Bronchial epithelial cell (primary cell): ENCODE results near the gene LGALSL. TPM values are rescaled to one million over a fixed set of nuclear protein-coding genes. Genes with fewer than 3 reads are reported as not detected.

Source experiments
- DNase-seq: peaks from one replicate; pipeline ENCODE4 v3.0.0-alpha.2; 2010; ENCODE audit warnings: low read depth
- FAIRE-seq: peaks from 2 replicates; lab custom pipeline; 2011; peaks lifted over from hg19 to GRCh38; lab: Jason Lieb, UNC
- H3K27me3 ChIP-seq: 2 replicates; pipeline ENCODE4 v1.5.1; 2011; ENCODE audit warnings: low read length; ENCODE audit not compliant: control insufficient read depth, insufficient read depth
- H3K36me3 ChIP-seq: 2 replicates; pipeline ENCODE4 v1.5.1; 2011; ENCODE audit warnings: low read length; ENCODE audit not compliant: control insufficient read depth, insufficient read depth
- H3K4me3 ChIP-seq: 2 replicates; pipeline ENCODE4 v1.5.1; 2011; ENCODE audit warnings: mild to moderate bottlenecking, low read depth, low read length, control low read depth
- CTCF ChIP-seq: IDR thresholded peaks from 2 replicates; pipeline ENCODE4 v1.5.1; 2011; ENCODE audit warnings: mild to moderate bottlenecking, moderate library complexity, low read length, control low read depth, inconsistent platforms; ENCODE audit not compliant: insufficient read depth, severe bottlenecking
- total RNA-seq: library from RNA; depleted of rRNA; stranded (reverse); fragments of >200 nt; gene quantifications from 2 replicates; pipeline ENCODE4 v1.2.1, GENCODE V29; 2014

The LGALSL gene
- total RNA-seq, 1 donor from 2014 or later, result 10.0 TPM

- Histone ChIP-seq H3K36me3 (no peaks in the 10 kb centered on the region), H3K27me3 (no peaks in the 10 kb centered on the region), H3K4me3 (no peak overlapping the region)
- FAIRE-seq (no peak), DNase-seq (no peak)
- TF ChIP-seq CTCF, result no peak
These were observed 18.9 kb downstream of the LGALSL start for GRCh38 chr2:64472881-64473280.

GRCh38 chr2:64474121-64474571 lies 20.2 kb downstream of the LGALSL start:
- no peak for FAIRE-seq
- no peak for TF ChIP-seq CTCF
- Histone ChIP-seq H3K4me3 (no peak overlapping the region), H3K36me3 (no peaks in the 10 kb centered on the region), H3K27me3 (no peaks in the 10 kb centered on the region)
- DNase-seq, result no peak

- DNase-seq (no peak), FAIRE-seq (no peak)
- no peaks in the 10 kb centered on the region for H3K36me3 ChIP-seq
- H3K27me3 ChIP-seq, result no peaks in the 10 kb centered on the region
- H3K4me3 ChIP-seq, result no peak overlapping the region
- TF ChIP-seq CTCF, result no peak
These were observed 20.7 kb downstream of the LGALSL start for GRCh38 chr2:64474636-64475035.

GRCh38 chr2:64477037-64477436 lies 23.1 kb downstream of the LGALSL start:
- TF ChIP-seq CTCF, result no peak

GRCh38 chr2:64477979-64478378 lies 24.0 kb downstream of the LGALSL start:
- no peaks in the 10 kb centered on the region for H3K27me3 ChIP-seq
- H3K4me3 ChIP-seq, result no peak overlapping the region
- FAIRE-seq (no peak), DNase-seq (no peak)
- H3K36me3 ChIP-seq, result no peaks in the 10 kb centered on the region
- TF ChIP-seq CTCF, result no peak

More at GRCh38 chr2:64477037-64477436, 23.1 kb downstream of the LGALSL start:
- H3K4me3 ChIP-seq, result no peak overlapping the region
- no peaks in the 10 kb centered on the region for H3K36me3 ChIP-seq
- DNase-seq, result no peak
- no peak for FAIRE-seq
- H3K27me3 ChIP-seq, result no peaks in the 10 kb centered on the region

GRCh38 chr2:64478502-64479230 lies 24.7 kb downstream of the LGALSL start:
- no peaks in the 10 kb centered on the region for H3K36me3 ChIP-seq
- no peak for TF ChIP-seq CTCF
- H3K27me3 ChIP-seq, result no peaks in the 10 kb centered on the region
- H3K4me3 ChIP-seq, result no peak overlapping the region
- DNase-seq, result no peak
- FAIRE-seq, result no peak
